NCI-H1694 (cell line): ENCODE results near the gene ULK4.
"Not testable (repeated sequence)": the region's sequence is repeated elsewhere in the genome, so short reads cannot be mapped to it uniquely, and the experiment has no call there.

Source experiments
- DNase-seq: peaks from one replicate; lab custom pipeline; 2025; lab: John Stamatoyannopoulos, UW

The ULK4 gene

DNA sequence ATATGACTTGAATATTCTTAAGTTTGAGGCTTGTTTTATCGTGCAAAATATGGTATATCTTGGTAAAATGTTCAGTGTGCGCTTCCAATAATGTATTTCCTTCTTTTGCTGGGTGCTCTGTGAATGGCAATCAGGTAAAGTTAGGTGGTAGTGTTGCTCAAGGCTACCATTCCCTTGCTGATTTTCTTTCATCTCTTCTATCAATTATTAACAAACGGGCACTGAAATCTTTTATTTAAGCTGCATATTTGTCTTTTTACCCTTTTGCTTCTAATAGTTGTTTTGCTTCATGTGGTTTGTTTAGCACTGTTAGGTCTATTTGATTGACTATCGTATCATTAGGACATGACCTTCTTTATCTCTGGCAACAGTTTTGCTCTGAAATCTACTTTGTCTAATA, 520.3 kb downstream of the ULK4 start:
- DNase-seq = no peak

DNA sequence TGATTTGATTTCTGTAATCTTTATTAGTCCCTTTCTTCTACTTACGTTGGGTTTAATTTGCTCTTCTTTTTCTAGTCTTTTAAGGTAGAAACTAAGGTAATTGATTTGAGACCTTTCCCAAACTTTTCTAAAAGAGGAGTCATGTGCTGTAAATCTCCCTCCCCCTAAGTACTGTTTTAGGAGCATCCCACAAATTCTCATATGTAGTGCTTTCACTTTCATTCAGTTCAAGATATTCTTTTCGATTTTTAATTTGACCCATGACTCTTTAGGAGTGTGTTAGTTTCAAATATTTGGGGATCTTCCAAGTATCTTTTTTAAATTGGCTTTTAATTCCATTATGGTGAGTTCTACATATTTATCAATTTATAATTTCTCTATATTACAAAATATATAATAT, 520.8 kb downstream of the ULK4 start:
- no peak for DNase-seq

DNA sequence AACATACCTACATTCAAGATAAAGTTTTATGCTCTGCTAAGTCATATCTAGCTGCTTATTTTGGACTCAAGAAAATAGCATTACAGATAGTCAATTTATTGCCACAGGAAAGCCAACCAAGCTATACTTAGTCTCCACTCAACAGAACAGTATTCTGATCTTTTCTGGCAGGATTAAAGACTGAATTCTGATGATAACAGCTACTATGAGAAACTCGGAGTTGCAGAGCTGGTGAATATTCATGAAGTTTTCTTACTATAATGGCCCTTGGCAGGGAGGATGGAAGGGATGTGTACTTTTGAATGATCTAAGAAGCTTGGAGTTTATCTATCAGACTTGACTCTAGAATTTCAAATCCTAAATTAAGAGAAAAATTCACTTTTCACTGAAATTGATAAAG, 524.9 kb downstream of the ULK4 start:
- no peak for DNase-seq

DNA sequence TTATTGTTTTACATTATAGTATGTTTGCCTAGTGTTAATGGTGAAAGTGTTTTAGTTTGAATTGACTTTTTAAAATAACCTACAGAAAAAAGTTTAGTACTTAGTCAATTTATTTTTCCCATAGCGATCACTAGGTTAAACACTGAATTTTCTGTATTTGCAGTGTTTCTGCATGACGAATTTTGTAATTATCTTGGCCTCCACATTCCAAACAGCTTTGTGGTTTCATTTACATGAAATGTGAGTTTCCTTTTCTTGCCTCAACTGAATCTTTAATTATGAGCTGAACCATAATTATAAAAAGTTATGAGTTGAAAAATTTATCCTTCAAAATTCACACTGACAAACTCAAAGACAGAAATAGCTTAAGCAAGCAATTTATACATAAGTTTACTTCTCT, 527.1 kb downstream of the ULK4 start:
- DNase-seq = no peak

DNA sequence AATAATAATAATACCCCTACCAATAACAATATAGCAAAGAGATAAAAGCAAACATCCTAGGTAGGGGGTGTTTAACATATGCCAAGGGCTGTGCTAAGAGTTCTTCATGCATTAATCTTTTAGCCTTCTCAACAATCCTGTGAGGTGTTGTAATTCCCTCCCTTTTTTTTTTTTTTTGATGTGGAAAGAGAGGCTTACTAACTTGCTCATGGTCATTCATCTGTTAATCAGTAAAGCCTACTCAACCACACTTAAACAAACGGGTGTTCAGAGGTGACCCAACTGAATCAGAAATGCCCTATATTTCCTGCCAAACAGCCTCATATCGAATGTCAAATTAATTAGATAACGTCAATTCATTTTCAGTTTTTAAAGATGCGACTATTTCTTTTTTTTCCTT, 530.5 kb downstream of the ULK4 start:
- no peak for DNase-seq

DNA sequence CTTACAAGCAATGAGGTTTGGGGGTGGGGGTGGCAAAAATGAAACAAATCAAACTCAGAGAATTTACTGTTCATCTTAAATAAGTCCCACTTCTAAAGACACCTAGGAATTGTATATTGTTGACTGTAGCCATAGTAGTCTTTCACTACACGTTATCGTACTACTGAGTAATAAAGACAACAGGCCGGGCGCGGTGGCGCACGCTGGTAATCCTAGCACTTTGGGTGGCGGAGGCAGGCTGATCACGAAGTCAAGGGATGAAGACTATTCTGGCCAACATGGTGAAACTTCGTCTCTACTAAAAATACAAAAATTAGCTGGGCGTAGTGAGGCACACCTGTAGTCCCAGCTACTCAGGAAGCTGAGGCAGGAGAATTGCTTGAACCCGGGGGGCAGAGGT, 531.0 kb downstream of the ULK4 start:
- DNase-seq = no peak

DNA sequence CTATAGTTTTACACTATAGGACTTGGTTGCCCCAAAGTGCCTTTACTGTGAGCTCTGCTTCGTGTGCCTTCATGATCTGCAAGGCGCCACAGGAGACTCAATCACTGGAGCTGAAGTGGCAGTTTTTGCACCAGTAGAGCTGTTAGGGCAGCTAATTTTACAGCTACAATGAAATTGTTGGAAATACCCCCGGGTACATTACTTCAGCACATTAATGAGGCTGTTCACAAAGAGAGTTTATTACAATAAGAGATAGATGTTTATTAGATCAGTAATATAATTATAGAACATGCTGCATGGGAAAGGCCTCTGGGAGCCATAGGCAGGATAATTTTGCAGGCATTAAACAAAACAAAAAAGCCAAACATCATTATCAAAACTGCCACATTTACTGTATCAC, 531.5 kb downstream of the ULK4 start:
- no peak for DNase-seq

DNA sequence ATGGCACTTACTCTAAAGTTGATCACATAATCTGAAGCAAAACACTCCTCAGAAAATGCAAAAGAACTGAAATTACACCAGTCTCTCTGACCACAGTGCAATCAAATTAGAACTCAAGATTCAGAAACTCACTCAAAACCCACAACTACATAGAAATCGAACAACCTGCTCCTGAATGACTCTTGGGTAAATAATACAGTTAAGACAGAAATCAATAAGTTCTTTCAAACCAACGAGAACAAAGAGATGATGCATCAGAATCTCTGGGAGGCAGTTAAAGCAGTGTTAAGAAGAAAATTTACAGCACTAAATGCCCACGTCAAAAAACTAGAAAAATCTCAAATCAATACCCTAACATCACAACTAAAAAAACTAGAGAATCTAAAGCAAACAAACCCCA, 535.4 kb downstream of the ULK4 start:
- DNase-seq = no peak

DNA sequence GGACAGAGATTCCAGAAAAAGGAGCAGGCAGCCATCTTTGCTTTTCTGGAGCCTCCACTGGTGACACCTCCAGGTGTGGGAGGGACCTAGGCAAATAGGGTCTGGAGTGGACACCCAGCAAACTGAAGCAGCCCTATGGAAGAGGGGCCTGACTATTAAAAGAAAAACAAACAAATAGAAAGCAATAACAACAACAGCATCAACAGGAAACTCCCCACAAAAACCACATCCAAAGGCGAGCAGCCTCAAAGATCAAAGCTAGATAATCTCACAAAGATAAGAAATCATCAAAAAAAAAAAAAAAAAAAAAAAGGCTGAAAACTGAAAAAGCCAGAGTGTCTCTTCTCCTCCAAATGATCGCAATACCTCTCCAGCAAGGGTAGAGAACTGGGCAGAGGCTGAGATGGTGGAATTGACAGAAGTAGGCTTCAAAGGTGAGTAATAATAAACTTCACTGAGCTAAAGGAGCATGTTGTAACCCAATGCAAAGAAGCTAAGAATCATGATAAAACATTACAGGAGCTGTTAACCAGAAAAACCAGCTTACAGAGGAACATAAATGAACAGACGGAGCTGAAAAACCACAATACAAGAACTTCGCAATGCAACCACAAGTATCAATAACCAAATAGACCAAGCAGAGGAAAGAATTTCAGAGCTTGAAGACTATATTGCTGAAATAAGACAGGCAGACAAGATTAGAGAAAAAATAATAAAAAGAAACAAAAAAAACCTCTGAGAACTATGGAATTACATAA, 537.2 kb downstream of the ULK4 start:
- no peak for DNase-seq

DNA sequence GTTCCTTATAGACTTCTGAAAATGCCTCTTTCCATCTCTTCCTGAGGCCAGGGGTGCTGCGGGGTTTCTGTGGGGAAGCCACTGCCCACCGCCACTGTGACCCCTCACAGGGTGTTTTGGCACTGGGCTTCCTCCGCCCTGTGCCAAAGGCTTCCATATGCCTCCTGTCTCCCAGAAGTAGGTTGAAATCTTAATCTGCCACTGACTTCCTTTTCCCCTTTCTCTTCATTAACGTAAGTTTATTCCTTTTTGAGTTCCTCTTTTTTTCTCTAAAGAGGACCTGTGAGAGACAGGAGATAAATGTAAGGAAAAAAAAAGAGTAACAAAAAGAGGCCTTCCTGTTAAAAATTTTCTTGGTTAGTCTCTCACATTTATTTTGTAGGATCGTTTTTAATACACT, 542.1 kb downstream of the ULK4 start:
- no peak for DNase-seq

DNA sequence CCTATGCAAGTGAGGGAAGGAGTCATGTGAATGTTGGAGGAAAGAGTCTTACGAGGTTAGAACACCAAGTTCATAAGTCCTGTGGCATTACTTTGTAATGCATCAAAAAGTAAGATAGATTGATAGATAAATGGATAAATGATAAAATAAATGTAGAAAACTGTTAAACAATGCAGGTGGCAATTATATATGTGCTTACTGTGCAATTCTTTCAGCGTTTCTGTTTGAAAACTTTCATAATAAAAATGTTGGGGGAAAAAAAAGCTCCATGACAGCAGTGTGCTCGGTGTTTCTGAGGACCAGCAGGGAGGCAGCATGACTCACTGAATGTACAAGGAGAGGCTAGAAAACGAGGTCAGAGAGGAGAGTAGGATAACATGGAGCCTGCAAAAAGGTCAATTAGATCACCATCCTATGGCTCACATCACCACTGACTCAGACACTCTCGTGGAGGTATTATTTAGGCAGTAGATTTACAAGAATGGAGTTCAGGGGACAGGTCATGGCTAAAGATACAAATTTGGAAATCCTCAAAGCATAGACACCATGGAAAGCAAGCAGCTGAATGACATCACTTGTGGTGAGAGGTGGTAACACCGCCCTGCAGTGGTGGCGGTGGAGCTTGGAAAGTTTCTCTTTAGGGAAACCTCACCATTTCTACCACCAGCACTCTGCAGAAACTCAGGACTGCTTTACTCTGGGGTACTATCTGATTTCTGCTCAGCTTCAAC, 542.8 kb downstream of the ULK4 start:
- no peak for DNase-seq

DNA sequence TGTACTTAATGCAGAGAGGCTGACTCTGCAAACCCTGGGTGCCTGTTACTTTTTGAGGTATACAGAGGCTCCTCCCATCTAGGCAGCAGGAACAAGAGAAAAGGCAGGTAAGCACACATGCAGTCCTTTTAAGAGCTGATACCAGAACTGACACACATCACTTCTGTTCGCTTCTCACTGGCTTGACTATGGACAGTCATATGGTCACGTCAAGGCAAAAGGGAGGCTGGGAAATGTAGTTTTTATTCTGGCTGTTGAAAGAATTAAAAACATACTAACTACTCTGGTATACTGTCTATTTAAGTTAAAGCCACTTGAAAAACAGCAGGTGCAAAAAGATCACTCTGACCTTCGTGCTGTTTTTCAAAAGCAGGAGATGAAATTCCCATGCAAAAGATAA, 544.3 kb downstream of the ULK4 start:
- DNase-seq = no peak

DNA sequence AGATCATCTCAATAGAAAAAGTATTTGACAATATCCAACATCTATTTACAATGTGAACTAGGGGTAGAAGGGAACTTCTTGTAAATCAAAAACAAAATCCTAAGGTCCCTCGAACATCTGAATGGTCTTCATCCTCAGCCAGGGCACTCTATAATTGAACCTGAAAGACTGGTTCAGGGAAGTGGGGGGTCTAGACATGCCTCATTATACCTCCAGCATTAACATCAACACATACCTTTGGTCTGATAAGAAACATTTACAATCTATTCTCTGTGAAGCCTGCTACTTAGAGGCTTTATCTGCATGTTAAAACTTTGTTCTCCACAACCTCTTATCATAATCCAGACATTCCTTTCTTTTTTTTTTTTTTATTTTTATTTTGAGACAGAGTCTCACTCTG, 550.8 kb downstream of the ULK4 start:
- DNase-seq = no peak

DNA sequence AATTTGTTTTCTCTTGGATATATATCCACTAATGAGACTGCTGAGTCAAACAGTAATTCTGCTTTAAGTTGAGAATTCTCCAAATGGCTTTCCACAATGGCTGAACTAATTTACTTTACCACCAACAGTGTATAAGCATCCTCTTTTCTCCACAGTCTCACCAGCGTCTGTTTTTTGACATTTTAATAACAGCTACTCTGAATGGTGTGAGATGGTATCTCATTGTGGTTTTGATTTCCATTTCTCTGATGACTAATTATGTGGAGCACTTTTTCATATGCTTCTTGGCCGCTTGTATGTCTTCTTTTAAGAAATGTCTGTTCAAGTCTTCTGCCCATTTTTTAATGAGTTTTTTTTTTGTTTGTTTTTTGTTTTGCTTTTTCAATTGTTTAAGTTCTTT, 556.4 kb downstream of the ULK4 start:
- no peak for DNase-seq

DNA sequence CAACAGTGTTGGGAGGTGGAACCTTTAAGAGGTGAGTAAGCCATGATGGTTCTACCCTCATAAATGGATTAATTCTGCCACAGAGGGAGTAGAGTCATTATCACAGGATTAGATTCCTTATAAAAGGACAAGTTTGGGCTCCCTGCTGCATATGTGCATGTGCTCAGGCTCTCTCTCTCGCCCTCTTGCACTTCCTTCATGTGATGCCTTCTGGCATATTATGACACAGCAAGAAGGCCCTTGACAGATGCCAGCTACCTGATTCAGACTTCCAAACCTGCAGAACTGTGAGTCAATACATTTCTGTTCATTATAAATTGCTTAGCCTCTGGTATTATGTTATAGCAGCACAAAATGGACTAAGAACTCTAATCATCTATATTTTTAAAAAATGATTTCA, 557.3 kb downstream of the ULK4 start:
- no peak for DNase-seq

DNA sequence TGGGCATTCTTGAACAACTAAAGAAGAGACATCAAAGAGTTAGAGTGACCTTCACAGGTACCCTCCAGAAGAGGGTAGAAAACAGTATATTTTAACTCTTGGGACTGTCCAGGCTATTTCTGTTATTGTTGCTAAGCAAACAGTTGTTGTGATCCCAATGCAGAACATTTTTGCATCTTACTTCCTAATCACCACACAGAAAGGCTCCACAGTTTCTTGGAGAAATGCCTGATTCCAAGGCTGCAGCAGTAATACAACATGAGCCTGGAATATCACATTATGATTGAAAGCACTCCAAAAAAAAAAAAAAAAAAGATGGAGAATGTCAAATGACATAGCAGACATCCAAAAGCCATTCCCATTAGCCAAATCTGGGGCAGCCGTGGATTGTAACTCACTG, 567.0 kb downstream of the ULK4 start:
- DNase-seq = no peak

DNA sequence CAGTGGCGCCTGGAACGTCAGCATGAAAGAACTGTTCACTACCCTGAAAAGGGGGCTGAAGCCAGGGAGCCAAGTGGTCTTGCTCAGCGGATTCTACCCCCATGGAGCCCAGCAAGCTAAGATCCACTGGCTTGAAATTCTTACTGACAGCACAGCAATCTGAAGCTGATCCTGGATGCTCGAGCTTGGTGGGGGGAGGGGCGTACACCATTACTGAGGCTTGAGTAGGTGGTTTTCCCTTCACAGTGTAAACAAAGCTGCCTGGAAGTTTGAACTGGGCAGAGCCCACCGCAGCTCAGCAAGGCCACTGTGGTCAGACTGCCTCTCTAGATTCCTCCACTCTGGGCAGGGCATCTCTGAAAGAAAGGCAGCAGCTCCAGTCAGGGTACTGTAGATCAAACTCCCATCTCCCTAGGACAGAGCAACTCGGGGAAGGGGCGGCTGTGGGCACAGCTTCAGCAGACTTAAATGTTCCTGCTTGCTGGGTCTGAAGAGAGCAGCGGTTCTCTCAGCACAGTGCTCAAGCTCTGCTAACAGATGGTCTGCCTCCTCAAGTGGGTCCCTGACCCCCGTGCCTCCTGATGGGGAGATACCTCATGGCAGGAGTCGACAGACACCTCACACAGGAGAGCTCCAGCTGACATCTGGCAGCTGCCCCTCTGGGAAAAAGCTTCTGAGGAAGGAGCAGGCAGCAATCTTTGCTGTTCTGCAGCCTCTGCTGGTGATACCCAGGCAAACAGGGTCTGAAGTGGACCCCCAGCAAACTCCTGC, 591.0 kb downstream of the ULK4 start:
- DNase-seq = not testable (repeated sequence)

DNA sequence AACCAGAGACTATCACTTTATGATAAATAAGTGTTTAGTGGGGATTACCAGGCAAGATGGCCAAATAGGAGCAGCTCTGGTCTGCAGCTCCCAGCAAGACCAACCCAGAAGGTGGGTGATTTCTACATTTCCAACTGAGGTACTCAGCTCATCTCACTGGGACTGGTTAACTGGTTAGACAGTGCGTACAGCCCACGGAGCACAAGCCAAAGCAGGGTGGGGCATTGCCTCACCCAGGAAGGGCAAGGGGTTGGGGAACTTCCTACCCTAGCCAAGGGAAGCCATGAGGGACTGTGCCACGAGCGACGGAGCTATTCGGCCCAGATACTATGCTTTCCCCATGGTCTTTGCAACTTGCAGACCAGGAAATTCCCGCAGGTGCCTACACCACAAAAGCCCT, 591.6 kb downstream of the ULK4 start:
- no peak for DNase-seq

DNA sequence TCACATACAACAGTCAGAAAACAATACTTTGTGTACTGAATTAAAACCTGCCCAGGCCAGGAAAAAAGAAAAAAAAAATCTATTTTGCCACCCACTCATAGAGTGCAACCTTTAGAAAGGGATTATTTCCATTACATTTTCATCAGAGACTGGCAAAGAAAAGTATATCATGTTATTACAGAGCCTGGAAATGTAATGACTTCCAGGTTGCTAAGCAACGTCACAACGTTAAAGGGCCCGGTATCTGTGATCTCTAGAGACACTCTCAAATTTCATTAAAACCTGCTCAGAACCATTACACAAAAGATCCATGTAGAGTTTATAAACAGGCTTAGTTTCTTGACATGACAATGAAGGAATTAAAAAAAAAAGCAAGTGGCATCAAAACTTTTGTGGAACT, 592.1 kb downstream of the ULK4 start:
- no peak for DNase-seq

DNA sequence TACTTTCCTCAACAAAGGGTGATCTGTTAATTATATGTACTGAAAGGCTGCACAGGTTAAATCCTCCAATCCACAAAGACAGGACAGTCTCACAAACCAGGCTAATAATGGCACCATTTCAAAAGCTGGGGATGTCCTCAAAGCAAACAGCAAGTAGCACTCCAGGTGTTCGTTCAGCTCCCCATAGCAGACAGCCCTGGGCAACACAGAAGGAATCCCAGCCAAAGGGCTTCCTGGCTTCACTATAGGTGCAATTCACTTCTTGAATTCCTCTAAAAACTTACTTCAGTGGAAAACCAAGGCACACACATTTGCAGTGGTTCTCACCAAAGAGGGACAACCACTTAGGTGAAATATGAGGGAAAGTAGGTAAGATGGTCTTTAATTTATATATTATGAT, 595.9 kb downstream of the ULK4 start:
- DNase-seq = no peak

DNA sequence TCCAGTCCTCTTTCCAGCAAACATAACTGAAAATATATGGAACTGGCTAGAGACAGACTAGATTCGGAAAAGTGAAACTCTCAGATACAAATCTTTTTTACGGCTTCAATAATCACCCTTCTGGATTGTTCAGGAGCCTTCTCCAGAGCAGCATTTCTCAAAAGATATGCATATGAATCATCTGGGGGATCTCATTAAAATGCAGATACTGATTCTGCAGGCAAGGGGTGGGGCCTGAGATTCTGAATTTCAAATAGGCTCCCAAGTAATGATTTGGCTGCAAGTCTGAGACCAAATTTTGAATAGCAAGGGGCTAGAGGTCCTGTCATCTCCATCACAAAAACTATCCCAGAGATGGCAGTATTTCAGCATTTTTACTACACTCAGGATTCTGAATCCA, 597.2 kb downstream of the ULK4 start:
- DNase-seq = no peak

DNA sequence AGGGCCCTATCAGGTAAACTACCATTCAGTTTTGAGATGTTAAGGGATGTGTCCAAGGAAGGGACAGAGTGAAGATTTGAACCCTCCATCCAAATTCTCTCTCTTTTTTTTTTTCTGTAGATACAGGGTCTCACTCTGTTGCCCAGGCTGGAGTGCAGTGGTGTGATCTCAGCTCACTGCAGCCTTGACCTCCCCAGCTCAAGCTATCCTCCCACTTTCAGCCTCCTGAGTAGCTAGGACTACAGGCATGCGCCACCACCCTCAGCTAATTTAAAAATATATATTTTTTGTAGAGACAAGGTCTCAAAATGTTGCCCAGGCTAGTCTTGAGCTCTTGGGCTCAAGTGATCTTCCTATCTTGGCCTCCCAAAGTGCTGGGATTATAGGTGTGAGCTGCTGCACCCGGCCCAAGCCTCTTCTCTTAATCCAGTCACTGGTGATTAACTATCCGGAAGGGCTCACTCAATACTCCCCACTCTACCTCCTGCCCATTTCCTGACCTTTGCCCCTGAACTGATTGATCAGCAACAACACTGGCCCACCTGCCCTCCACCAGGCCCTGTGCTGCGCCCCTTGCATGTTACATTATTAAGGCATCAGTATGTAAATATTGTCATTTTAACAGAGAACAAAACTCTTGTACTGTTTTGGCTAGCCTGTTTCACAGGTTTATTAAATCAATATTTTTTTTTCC, 597.9 kb downstream of the ULK4 start:
- no peak for DNase-seq
